ENCODE measurements around the gene ITGA3.

DNA sequence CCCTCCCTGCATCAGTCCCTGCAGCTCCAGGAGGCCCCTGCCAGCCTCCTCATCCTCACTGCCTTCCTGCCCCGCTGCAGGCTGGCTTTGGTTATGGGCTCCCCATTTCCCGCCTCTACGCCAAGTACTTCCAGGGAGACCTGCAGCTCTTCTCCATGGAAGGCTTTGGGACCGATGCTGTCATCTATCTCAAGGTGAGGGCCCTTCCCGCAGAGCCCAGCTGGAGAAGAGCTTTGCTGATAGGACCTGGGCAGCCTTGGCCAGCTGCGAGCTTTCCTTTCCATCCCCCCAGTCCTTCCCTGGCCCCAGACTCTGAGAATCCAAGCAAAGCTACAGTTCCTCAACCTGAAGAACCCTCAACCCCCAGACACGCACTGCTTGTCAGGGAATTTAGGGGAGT, 53.3 kb downstream of the ITGA3 start:
- TF ChIP-seq RAD21 (IDR thresholded peaks at IDR 0.05), result no peak
- TF ChIP-seq, protein P1, sequence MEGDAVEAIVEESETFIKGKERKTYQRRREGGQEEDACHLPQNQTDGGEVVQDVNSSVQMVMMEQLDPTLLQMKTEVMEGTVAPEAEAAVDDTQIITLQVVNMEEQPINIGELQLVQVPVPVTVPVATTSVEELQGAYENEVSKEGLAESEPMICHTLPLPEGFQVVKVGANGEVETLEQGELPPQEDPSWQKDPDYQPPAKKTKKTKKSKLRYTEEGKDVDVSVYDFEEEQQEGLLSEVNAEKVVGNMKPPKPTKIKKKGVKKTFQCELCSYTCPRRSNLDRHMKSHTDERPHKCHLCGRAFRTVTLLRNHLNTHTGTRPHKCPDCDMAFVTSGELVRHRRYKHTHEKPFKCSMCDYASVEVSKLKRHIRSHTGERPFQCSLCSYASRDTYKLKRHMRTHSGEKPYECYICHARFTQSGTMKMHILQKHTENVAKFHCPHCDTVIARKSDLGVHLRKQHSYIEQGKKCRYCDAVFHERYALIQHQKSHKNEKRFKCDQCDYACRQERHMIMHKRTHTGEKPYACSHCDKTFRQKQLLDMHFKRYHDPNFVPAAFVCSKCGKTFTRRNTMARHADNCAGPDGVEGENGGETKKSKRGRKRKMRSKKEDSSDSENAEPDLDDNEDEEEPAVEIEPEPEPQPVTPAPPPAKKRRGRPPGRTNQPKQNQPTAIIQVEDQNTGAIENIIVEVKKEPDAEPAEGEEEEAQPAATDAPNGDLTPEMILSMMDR (IDR thresholded peaks at IDR 0.05; ENCODE audit: low read depth, low read length, missing input control), result no peak
- no peak for TF ChIP-seq YY1 (IDR thresholded peaks at IDR 0.05)
- no peak for TF ChIP-seq SP1 (IDR thresholded peaks at IDR 0.05)
- TF ChIP-seq, protein P2, sequence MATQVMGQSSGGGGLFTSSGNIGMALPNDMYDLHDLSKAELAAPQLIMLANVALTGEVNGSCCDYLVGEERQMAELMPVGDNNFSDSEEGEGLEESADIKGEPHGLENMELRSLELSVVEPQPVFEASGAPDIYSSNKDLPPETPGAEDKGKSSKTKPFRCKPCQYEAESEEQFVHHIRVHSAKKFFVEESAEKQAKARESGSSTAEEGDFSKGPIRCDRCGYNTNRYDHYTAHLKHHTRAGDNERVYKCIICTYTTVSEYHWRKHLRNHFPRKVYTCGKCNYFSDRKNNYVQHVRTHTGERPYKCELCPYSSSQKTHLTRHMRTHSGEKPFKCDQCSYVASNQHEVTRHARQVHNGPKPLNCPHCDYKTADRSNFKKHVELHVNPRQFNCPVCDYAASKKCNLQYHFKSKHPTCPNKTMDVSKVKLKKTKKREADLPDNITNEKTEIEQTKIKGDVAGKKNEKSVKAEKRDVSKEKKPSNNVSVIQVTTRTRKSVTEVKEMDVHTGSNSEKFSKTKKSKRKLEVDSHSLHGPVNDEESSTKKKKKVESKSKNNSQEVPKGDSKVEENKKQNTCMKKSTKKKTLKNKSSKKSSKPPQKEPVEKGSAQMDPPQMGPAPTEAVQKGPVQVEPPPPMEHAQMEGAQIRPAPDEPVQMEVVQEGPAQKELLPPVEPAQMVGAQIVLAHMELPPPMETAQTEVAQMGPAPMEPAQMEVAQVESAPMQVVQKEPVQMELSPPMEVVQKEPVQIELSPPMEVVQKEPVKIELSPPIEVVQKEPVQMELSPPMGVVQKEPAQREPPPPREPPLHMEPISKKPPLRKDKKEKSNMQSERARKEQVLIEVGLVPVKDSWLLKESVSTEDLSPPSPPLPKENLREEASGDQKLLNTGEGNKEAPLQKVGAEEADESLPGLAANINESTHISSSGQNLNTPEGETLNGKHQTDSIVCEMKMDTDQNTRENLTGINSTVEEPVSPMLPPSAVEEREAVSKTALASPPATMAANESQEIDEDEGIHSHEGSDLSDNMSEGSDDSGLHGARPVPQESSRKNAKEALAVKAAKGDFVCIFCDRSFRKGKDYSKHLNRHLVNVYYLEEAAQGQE (IDR thresholded peaks at IDR 0.05), result no peak
- no peak for TF ChIP-seq FOXA1 (IDR thresholded peaks at IDR 0.05)
- TF ChIP-seq TAF1 (conservative IDR thresholded peaks at IDR 0.05), result no peak
- TF ChIP-seq EGR1 (IDR thresholded peaks at IDR 0.05; ENCODE audit: low read depth in 2 of 2), result no peak
- TF ChIP-seq, protein P3, sequence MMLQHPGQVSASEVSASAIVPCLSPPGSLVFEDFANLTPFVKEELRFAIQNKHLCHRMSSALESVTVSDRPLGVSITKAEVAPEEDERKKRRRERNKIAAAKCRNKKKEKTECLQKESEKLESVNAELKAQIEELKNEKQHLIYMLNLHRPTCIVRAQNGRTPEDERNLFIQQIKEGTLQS (IDR thresholded peaks at IDR 0.05), result no peak
- no peak for TF ChIP-seq NR2F2 (IDR thresholded peaks at IDR 0.05)
- no peak for TF ChIP-seq GABPA (IDR thresholded peaks at IDR 0.05 in 1 of 2, conservative IDR thresholded peaks at IDR 0.05 in 1 of 2)
- no peak for TF ChIP-seq RXRA (IDR thresholded peaks at IDR 0.05)
- TF ChIP-seq, protein P4, sequence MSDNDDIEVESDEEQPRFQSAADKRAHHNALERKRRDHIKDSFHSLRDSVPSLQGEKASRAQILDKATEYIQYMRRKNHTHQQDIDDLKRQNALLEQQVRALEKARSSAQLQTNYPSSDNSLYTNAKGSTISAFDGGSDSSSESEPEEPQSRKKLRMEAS (IDR thresholded peaks at IDR 0.05), result no peak
- TF ChIP-seq, protein P5, sequence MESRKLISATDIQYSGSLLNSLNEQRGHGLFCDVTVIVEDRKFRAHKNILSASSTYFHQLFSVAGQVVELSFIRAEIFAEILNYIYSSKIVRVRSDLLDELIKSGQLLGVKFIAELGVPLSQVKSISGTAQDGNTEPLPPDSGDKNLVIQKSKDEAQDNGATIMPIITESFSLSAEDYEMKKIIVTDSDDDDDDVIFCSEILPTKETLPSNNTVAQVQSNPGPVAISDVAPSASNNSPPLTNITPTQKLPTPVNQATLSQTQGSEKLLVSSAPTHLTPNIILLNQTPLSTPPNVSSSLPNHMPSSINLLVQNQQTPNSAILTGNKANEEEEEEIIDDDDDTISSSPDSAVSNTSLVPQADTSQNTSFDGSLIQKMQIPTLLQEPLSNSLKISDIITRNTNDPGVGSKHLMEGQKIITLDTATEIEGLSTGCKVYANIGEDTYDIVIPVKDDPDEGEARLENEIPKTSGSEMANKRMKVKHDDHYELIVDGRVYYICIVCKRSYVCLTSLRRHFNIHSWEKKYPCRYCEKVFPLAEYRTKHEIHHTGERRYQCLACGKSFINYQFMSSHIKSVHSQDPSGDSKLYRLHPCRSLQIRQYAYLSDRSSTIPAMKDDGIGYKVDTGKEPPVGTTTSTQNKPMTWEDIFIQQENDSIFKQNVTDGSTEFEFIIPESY (IDR thresholded peaks at IDR 0.05), result no peak
